Hepatocyte (in vitro differentiated cells): ENCODE results near the gene RUFY4. TPM values are rescaled to one million over a fixed set of nuclear protein-coding genes. Genes with fewer than 3 reads are reported as not detected.
"Not testable (repeated sequence)": the region's sequence is repeated elsewhere in the genome, so short reads cannot be mapped to it uniquely, and the experiment has no call there.

Experiments used
- DNase-seq: peaks from one replicate; pipeline ENCODE4 v3.0.0-alpha.2; 2016; ENCODE audit warnings: low spot score
- H2AFZ ChIP-seq: fragments of 200-600 bp; sonication (generic); 2 replicates; pipeline ENCODE4 v1.6.0; 2016; ENCODE audit warnings: antibody characterized with exemption, mild to moderate bottlenecking
- H3K27ac ChIP-seq: fragments of 200-600 bp; sonication (generic); 2 replicates; pipeline ENCODE4 v1.5.1; 2016; ENCODE audit warnings: mild to moderate bottlenecking
- H3K27me3 ChIP-seq: fragments of 200-600 bp; sonication (generic); 2 replicates; pipeline ENCODE4 v1.6.1; 2016
- H3K36me3 ChIP-seq: fragments of 200-600 bp; sonication (generic); replicated peaks from 2 replicates; pipeline ENCODE4 v1.5.1; 2016; ENCODE audit warnings: low read depth; ENCODE audit not compliant: insufficient read depth
- H3K4me1 ChIP-seq: fragments of 200-600 bp; sonication (generic); 2 replicates; pipeline ENCODE4 v1.5.1; 2016; ENCODE audit warnings: mild to moderate bottlenecking, moderate library complexity; ENCODE audit not compliant: insufficient read depth
- H3K4me2 ChIP-seq: fragments of 200-600 bp; sonication (generic); 2 replicates; pipeline ENCODE4 v1.6.0; 2016
- H3K4me3 ChIP-seq: fragments of 200-600 bp; sonication (generic); 2 replicates; pipeline ENCODE4 v1.5.1; 2016; ENCODE audit warnings: mild to moderate bottlenecking
- H3K79me2 ChIP-seq: fragments of 200-600 bp; sonication (generic); 2 replicates; pipeline ENCODE4 v1.6.0; 2017; ENCODE audit warnings: mild to moderate bottlenecking
- H3K9me2 ChIP-seq: fragments of 200-600 bp; sonication (generic); replicated peaks from 2 replicates; pipeline ENCODE4 v1.6.0; 2017; ENCODE audit warnings: mild to moderate bottlenecking; ENCODE audit not compliant: insufficient read depth
- H3K9me3 ChIP-seq: fragments of 200-600 bp; sonication (generic); 2 replicates; pipeline ENCODE4 v1.5.1; 2016; ENCODE audit warnings: low read depth, mild to moderate bottlenecking
- H4K20me1 ChIP-seq: fragments of 200-600 bp; sonication (generic); 2 replicates; pipeline ENCODE4 v1.6.0; 2016; ENCODE audit warnings: mild to moderate bottlenecking; ENCODE audit not compliant: insufficient read depth, poor library complexity, severe bottlenecking
- EZH2 ChIP-seq: fragments of 200-600 bp; sonication (generic); IDR thresholded peaks from 2 replicates; pipeline ENCODE4 v1.6.1; 2016; ENCODE audit warnings: antibody characterized with exemption, mild to moderate bottlenecking, borderline replicate concordance
- EZH2phosphoT487 ChIP-seq: fragments of 200-600 bp; sonication (generic); IDR thresholded peaks from one replicate; pipeline ENCODE4 v1.6.1; 2018; ENCODE audit warnings: antibody characterized with exemption, mild to moderate bottlenecking, low read depth, moderate library complexity; ENCODE audit not compliant: unreplicated experiment, severe bottlenecking
- WGBS: methylation state at CpG from one replicate; pipeline ENCODE4 v1.1.6; 2016; ENCODE audit warnings: low lambda C conversion rate; ENCODE audit errors: missing lambda C conversion rate; 5-methylcytosine and 5-hydroxymethylcytosine counted together
- polyA plus RNA-seq: library from polyadenylated mRNA; unstranded; fragments of >200 nt; fragmentation: Nextera tagmentation; extraction: Ambion mirVana; gene quantifications from 2 replicates; pipeline ENCODE4 v1.2.1, GENCODE V29; 2016
- total RNA-seq: library from RNA; depleted of rRNA; stranded (reverse); fragments of >200 nt; gene quantifications from 2 replicates; pipeline ENCODE4 v1.2.3, GENCODE V29; 2014
- TF ChIP-seq, protein P1 (sequence below): fragments of 200-600 bp; sonication (generic); IDR thresholded peaks from 2 replicates; pipeline ENCODE4 v1.5.1; 2016; ENCODE audit warnings: antibody characterized with exemption, mild to moderate bottlenecking; ENCODE audit not compliant: poor library complexity

The RUFY4 gene
- total and polyA plus RNA-seq, 2 experiments from 2014 or later = 0.10 to 1.5 TPM

DNA sequence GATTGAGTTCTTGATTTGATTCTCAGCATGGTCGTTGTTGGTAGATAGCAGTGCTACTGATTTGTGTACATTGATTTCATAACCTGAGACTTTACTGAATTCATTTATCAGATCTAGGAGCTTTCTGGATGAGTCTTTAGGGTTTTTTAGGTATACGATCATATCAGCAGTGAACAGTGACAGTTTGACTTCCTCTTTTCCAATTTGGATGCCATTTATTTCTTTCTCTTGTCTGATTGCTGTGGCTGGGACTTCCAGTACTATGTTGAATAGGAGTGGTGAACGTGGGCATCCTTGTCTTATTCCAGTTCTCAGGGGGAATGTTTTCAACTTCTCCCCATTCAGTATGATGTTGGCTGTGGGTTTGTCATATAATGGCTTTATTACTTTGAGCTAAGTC is 28.9 kb downstream of the RUFY4 start:
- Histone ChIP-seq H3K27me3 (no peaks in the 10 kb centered on the region), H3K4me2 (no peak overlapping the region), H3K27ac (no peak overlapping the region), H4K20me1 (no peaks in the 10 kb centered on the region), H3K4me3 (no peak overlapping the region), H3K36me3 (no peaks in the 10 kb centered on the region), H2AFZ (no peak overlapping the region), H3K9me2 (no peaks in the 10 kb centered on the region), H3K9me3 (no peaks in the 10 kb centered on the region), H3K4me1 (no peaks in the 10 kb centered on the region), H3K79me2 (no peaks in the 10 kb centered on the region)
- TF ChIP-seq, protein P1, sequence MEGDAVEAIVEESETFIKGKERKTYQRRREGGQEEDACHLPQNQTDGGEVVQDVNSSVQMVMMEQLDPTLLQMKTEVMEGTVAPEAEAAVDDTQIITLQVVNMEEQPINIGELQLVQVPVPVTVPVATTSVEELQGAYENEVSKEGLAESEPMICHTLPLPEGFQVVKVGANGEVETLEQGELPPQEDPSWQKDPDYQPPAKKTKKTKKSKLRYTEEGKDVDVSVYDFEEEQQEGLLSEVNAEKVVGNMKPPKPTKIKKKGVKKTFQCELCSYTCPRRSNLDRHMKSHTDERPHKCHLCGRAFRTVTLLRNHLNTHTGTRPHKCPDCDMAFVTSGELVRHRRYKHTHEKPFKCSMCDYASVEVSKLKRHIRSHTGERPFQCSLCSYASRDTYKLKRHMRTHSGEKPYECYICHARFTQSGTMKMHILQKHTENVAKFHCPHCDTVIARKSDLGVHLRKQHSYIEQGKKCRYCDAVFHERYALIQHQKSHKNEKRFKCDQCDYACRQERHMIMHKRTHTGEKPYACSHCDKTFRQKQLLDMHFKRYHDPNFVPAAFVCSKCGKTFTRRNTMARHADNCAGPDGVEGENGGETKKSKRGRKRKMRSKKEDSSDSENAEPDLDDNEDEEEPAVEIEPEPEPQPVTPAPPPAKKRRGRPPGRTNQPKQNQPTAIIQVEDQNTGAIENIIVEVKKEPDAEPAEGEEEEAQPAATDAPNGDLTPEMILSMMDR = no peak
- no peak for TF ChIP-seq EZH2
- no peak for DNase-seq
- 80% methylated on average over 3 of the region's 3 CpGs for WGBS

DNA sequence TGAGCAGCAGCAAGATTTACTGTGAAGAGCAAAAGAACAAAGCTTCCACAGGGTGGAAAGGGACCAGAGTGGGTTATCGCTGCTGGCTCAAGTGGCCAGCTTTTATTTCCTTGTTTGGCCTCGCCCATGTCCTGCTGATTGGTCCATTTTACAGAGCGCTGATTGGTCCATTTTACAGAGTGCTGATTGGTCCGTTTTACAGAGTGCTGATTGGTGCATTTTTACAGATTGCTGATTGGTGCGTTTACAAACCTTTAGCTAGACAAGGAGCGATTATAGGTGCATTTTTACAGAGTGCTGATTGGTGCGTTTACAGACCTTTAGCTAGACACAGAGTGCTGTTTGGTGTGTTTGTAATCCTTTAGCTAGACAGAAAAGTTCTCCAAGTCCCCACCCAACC is 39.8 kb downstream of the RUFY4 start:
- H3K9me3 ChIP-seq, H3K4me3 ChIP-seq, H3K27ac ChIP-seq, H3K79me2 ChIP-seq, H2AFZ ChIP-seq, H4K20me1 ChIP-seq, H3K36me3 ChIP-seq, H3K4me2 ChIP-seq, H3K4me1 ChIP-seq, H3K27me3 ChIP-seq, H3K9me2 ChIP-seq, DNase-seq: not testable (repeated sequence)
- WGBS = 84% methylated on average over 7 of the region's 7 CpGs

DNA sequence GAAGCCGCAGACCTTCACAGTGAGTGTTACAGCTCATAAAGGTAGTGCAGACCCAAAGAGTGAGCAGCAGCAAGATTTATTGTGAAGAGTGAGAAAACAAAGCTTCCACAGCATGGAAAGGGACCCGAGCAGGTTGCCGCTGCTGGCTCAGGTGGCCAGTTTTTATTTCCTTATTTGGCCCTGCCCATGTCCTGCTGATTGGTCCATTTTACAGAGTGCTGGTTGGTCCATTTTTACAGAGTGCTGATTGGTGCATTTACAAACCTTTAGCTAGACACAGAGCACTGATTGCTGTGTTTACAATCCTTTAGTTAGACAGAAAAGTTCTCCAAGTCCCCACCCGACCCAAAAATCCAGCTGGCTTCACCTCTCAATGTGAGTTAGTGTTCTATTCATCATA is 52.7 kb downstream of the RUFY4 start:
- not testable (repeated sequence) for DNase-seq, H3K27ac ChIP-seq, H4K20me1 ChIP-seq, H3K4me3 ChIP-seq, H3K27me3 ChIP-seq, H3K9me3 ChIP-seq, H3K9me2 ChIP-seq, H3K79me2 ChIP-seq, H3K36me3 ChIP-seq, H2AFZ ChIP-seq, H3K4me2 ChIP-seq, H3K4me1 ChIP-seq
- 88% methylated on average over 4 of the region's 4 CpGs for WGBS

DNA sequence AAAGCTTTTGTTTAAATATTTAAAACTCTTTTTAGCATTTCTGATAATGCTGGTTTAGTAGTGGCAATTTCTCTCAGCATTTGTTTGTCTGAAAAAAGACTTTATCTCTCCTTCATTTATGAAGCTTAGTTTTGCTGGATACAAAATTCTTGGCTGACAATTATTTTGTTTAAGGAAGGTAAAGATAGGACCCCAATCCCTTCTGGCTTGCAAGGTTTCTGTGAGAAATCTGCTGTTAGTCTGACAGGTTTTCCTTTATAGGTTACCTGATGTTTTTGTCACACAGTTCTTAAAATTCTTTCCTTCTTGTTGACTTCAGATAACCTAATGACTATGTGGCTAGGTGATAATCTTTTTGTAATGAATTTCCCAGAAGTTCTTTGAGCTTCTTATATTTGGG is 53.2 kb downstream of the RUFY4 start:
- H3K27ac ChIP-seq, H4K20me1 ChIP-seq, H3K4me1 ChIP-seq, H3K4me2 ChIP-seq, H3K4me3 ChIP-seq, H3K79me2 ChIP-seq, H2AFZ ChIP-seq, H3K9me2 ChIP-seq, H3K9me3 ChIP-seq, H3K27me3 ChIP-seq, H3K36me3 ChIP-seq, DNase-seq: not testable (repeated sequence)

DNA sequence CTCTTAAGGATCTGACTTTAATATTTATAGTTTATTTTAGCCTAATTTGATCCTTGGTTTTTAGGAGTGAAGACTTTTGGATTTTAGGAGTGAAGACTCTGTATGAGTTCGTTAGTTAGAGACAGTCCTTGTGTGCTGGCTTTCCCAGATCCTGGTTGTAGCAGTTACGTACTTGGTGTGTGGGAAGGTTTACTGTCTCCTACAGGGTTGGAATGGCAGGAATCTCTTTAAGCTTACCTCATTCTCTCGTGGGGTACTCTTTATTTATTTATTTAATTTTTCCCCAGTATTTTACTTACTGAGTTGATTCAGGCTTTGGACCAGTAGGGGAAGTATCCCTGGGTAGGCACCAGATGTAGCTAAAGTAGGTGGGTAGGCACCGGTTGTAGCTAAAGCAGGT is 54.9 kb downstream of the RUFY4 start:
- Histone ChIP-seq H3K4me1 (no peaks in the 10 kb centered on the region), H3K27me3 (no peaks in the 10 kb centered on the region), H2AFZ (no peak overlapping the region), H3K79me2 (no peaks in the 10 kb centered on the region), H3K4me3 (no peak overlapping the region), H3K4me2 (no peak overlapping the region), H3K9me2 (no peaks in the 10 kb centered on the region), H3K9me3 (no peaks in the 10 kb centered on the region), H3K36me3 (no peaks in the 10 kb centered on the region), H3K27ac (no peak overlapping the region), H4K20me1 (no peaks in the 10 kb centered on the region)
- no peak for DNase-seq
- TF ChIP-seq, protein P1 = no peak
- TF ChIP-seq EZH2 (no peak), EZH2phosphoT487 (no peak)
- 83% methylated on average over 4 of the region's 4 CpGs for whole genome bisulfite sequencing
